ENCODE measurements around the gene TMEM121. TPM values are rescaled to one million over a fixed set of nuclear protein-coding genes. Genes with fewer than 3 reads are reported as not detected.

TMEM121 gene
- total and polyA plus RNA-seq, 2 of the 4 experiments (the other 2 are of a cell fraction): 2.7 to 6.3 TPM

GRCh38 chr14:105502446-105503295, 23.7 kb upstream of the TMEM121 start:
- no peaks in the 10 kb centered on the region for H3K36me3 ChIP-seq (ENCODE audit: control insufficient read depth, insufficient read depth, low read length)
- intact Hi-C loops (cut with micrococcal nuclease): no loop called here
- H3K23ac ChIP-seq (ENCODE audit: low read depth, low read length): no peak overlapping the region
- H4K8ac ChIP-seq (ENCODE audit: low read depth in 2 of 2, low read length in 2 of 2): no peak overlapping the region
- ATAC-seq (ENCODE audit: low read depth) (no peak), DNase-seq (no peak)
- H3K9ac ChIP-seq (ENCODE audit: low read depth, low read length): no peak overlapping the region
- no TSS peak for BruUV-seq (replicated peaks)
- ChIA-PET POLR2A (ENCODE audit: unreplicated experiment) (no interaction called here), CTCF (no interaction called here)
- no peak overlapping the region for H2BK120ac ChIP-seq (ENCODE audit: low read depth, low read length)
- TF ChIP-seq RFX5 (IDR thresholded peaks at IDR 0.05; ENCODE audit: low read depth, low read length) (no peak), SMC3 (IDR thresholded peaks at IDR 0.05; ENCODE audit: low read depth, low read length) (no peak), MAFK (IDR thresholded peaks at IDR 0.05; ENCODE audit: low read depth, low read length) (no peak)
- no peak overlapping the region for H3K14ac ChIP-seq (replicated peaks; ENCODE audit: low read depth, low read length)
- H3K9me1 ChIP-seq (ENCODE audit: insufficient read depth, low read length): no peaks in the 10 kb centered on the region
- no peaks in the 10 kb centered on the region for H3K4me1 ChIP-seq (ENCODE audit: control insufficient read depth, insufficient read depth, low read length)
- H3K18ac ChIP-seq (ENCODE audit: low read depth, low read length): no peak overlapping the region
- H2BK15ac ChIP-seq (ENCODE audit: low read depth, low read length): no peak overlapping the region
- no peaks in the 10 kb centered on the region; the same call in 1 of the 2 replicates for H3K27me3 ChIP-seq (ENCODE audit: control insufficient read depth, insufficient read depth, low read length)
- no peak overlapping the region for H2AK9ac ChIP-seq (replicated peaks; ENCODE audit: low read depth, low read length, poor library complexity)
- in situ Hi-C loops (cut with MboI; ENCODE audit: low sequenced_read_pairs): no loop called here
- no peak overlapping the region for H3K56ac ChIP-seq (ENCODE audit: extremely low read depth, insufficient read depth, low read length)
- dilution Hi-C loops (cut with HindIII; ENCODE audit: low sequenced_read_pairs, unreplicated experiment): no loop called here
- H2AK5ac ChIP-seq (ENCODE audit: low read depth, low read length): no peak overlapping the region
- no peaks in the 10 kb centered on the region for H3K79me1 ChIP-seq (ENCODE audit: low read depth in 1 of 2, low read length in 2 of 2)
- no peak overlapping the region for H2BK5ac ChIP-seq (ENCODE audit: low read depth, low read length, poor library complexity, severe bottlenecking)
- WGBS, 2 experiments (ENCODE audit: extremely low coverage in 2 of 2, insufficient read length in 1 of 2): 79% methylated on average over 11 of the region's 18 CpGs; no CpG with 5 or more reads in 1 of the 2 experiments
- no peaks in the 10 kb centered on the region for H4K20me1 ChIP-seq (ENCODE audit: insufficient read depth, low read length)
- no peak overlapping the region for H4K5ac ChIP-seq (ENCODE audit: low read depth, low read length)
- H2AFZ ChIP-seq (replicated peaks; ENCODE audit: low read length, poor library complexity): no peak overlapping the region
- H3K9me3 ChIP-seq (ENCODE audit: control insufficient read depth, insufficient read depth, low read length): no peaks in the 10 kb centered on the region
- H3K4me2 ChIP-seq (ENCODE audit: low read depth, low read length): no peak overlapping the region
- no peak overlapping the region for H3K27ac ChIP-seq (ENCODE audit: insufficient read depth, low read length)
- no peak overlapping the region for H2BK20ac ChIP-seq (ENCODE audit: low read depth, low read length)
- H3K4ac ChIP-seq (ENCODE audit: low read depth, low read length): no peak overlapping the region
- H3K4me3 ChIP-seq (ENCODE audit: insufficient read depth, low read depth, low read length): no peak overlapping the region
- H4K91ac ChIP-seq (ENCODE audit: insufficient read depth, low read depth, low read length): no peak overlapping the region

Data from IMR-90 (cell line).